Sigmoid colon (tissue), 4 donors: ENCODE measurements around the gene OR8D1.

Experiments
- POLR2A ChIP-seq, 2 donors: fragments of 450-650 bp; IDR thresholded peaks; one replicate each; pipeline ENCODE4 v1.6.1; 2016; ENCODE audit warnings: antibody characterized with exemption in 2 of 2, mild to moderate bottlenecking in 2 of 2, moderate library complexity in 2 of 2
- POLR2AphosphoS5 ChIP-seq, 4 donors: sonication (generic); formaldehyde crosslinking; IDR thresholded peaks; one replicate each; pipeline ENCODE4 v1.6.1; 2017; ENCODE audit warnings: antibody characterized with exemption in 4 of 4
- TF ChIP-seq, protein P1 (sequence below), 4 experiments: fragments of 450-650 bp in 3 of 4; fragments of 200-600 bp in 1 of 4; IDR thresholded peaks; one replicate each; pipeline ENCODE4 v1.5.1; 2016 to 2019; ENCODE audit warnings: antibody characterized with exemption in 4 of 4, mild to moderate bottlenecking in 3 of 4, moderate library complexity in 2 of 4

GRCh38 chr11:124315052-124315451 is 1.3 kb upstream of the OR8D1 start:
- TF ChIP-seq, protein P1, sequence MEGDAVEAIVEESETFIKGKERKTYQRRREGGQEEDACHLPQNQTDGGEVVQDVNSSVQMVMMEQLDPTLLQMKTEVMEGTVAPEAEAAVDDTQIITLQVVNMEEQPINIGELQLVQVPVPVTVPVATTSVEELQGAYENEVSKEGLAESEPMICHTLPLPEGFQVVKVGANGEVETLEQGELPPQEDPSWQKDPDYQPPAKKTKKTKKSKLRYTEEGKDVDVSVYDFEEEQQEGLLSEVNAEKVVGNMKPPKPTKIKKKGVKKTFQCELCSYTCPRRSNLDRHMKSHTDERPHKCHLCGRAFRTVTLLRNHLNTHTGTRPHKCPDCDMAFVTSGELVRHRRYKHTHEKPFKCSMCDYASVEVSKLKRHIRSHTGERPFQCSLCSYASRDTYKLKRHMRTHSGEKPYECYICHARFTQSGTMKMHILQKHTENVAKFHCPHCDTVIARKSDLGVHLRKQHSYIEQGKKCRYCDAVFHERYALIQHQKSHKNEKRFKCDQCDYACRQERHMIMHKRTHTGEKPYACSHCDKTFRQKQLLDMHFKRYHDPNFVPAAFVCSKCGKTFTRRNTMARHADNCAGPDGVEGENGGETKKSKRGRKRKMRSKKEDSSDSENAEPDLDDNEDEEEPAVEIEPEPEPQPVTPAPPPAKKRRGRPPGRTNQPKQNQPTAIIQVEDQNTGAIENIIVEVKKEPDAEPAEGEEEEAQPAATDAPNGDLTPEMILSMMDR (IDR thresholded peaks at IDR 0.05): no peak
- TF ChIP-seq POLR2A (IDR thresholded peaks at IDR 0.05) (no peak), POLR2AphosphoS5 (IDR thresholded peaks at IDR 0.05) (no peak)
